ENCODE results near the gene RNGTT.
"Not testable (repeated sequence)": the region's sequence is repeated elsewhere in the genome, so short reads cannot be mapped to it uniquely, and the experiment has no call there.

Gene RNGTT

DNA sequence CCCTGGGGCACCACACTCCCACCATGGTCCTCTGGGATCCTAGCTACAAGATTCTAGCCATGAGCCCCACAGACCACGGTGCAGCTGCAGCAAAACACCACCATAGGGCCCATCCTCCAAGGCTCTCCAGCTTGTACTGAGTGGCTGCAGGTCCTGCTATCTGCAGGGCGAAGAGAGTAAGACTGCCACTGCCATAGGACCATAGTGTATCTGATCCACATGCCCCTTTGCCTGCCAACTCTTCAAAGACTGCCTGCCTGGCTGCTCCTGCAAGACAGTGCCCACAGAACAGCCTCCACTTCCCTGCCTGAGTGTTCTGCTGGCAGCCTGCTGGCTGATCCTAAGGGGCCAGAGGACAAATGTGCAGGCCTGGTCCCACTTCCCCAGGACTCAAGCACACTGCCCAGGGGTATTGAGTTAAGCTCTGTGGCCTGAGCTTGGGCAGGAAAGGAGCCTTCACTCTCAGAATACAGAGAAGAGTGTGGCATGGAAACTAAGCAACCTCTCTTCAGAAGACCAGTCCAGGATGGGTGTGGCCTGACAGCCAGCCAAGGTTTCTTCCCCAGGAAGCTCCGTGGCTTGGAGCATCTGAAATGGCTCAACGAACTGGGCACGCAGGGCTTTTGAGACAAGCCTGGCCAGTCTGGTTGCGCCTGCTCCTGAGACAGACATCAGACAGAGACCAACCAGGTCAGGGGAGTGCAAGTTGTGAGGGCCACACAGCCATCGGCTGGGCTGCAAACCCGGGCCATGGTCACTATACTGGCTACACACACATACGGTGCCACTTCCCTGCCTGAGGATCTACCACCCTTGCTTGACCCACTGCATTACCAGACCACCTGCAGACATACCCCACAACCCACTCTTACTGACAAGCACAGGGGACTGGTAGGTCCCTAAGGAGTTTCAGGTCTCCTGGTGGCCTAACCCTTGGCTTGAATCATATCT, 54.5 kb downstream of the RNGTT start:
- no peak for DNase-seq

DNA sequence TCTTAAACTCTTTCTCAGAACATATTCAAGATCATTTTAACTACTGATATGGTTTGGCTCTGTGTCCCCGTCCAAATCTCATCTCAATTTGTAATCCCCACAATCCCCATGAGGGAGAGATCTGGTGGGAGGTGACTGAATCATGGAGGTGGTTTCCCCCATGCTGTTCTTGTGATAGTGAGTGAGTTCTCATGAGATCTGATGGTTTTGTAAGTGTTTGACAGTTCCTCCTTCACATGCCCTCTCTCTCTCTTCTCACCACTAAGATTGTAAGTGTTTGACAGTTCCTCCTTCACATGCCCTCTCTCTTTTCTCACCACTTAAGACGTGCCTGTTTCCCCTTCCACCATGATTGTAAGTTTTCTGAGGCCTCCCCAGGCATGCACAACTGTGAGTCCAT, 56.3 kb downstream of the RNGTT start:
- not testable (repeated sequence) for DNase-seq

DNA sequence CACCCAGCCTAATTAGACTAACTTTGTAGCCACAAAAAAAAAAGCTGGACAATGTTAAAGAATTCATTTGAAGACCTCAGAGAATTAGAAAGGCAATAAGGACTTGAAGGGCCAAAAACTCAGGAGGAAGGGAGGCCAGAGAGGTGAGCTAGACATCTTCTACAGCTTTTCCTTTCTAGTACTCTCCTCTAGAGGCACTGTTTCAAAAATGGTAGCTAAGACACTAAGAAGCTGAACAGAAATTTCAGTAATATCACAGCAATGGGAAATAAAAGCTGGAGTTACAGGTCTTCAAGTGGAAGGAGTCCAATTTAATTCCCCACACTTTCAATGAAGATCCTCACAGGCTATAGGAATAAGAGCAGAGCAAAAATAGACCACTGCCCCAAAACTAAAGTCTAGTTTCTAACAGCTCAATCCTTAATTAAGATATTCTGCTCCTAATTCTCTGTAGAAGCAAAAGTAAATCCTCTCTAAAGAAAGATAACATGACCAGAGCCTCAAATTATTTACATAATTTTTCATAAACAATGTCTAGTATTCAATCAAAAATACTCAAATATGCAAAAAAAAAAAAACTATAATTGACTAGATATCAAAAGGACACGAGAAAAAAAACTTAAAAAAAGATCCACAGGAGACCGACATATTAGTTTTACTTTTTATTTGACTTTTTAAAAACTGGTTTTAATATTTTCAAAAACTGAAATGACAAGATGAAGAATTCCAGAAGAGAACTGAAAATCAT, 63.7 kb downstream of the RNGTT start:
- no peak for DNase-seq

DNA sequence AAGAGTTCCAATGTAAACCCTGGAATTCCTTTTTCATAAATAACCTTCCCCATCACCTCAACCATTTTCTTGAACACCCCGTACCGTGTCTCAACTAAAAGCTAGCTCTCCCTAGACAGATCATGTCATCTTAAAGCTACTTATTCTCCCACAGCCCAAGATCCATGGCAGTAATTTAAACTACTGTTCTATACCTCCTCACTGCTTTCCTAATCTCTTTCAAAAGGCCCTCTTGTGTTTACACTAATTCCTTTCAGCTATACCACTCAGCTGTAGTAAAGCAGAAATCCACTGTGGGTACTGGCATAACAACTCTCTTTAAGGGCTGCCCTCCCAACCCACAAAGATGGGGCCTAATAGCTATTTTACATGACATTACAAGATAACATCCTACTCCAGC, 67.5 kb downstream of the RNGTT start:
- no peak for DNase-seq

DNA sequence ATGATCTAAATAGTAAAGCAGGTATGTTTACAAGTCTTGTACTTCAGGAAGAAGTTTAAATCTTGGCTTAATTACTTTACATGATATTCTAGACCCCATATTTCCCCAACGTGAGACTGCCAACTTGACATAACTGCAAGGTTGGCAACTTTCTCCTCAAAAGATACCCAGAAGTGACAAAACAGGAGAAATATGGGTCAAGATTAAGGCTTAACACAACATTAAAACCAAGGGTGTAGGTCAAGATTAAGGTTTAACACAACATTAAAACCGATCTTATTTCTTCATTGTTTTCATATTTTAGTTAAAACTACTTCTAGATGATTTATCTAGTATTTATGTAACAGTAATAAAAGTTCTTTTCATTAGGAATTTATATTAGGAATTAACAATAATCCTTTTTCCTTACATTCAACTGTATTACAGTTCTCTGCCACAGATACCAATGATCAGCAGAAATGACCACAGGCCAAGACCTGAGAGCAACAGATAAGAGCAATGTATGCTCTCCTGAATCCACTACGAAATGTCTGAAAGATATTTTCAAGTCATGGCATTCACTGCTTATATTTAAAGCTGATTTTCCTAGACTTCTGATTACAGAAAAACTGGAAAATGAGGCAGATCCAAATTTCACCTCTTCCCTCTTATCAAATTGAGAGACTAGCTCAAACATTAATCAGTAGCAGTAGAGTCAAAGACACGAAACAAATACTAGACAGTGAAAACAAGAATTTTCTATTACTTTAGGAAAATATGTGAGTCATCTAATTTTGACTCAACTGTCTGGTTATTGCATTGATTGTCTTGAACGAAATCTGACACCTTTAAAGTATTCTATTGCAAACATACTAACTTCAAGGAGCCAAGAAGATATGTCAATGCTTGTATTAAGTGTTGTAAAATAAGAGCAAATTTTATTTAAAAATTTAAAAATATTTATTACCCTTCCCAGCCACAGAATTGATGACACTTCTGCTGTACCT, 72.3 kb downstream of the RNGTT start:
- no peak for DNase-seq

DNA sequence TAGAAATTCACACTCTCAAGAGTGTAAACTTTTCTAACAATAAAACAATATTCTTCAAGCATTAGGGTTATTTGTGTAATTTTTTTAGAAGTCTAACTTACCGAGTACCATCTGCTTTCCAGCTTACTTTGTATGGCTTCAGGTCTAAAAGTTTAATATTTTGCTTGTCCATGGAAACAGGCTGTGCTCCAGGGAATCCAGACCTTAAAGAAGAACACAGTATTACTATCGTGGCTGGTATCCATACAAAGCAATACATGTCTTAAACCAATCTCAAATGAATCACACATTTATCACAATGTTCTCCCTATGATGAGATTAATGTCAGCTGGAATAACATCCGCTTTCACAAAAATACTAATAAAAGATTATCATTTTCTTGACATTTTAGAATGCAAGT, 73.0 kb downstream of the RNGTT start:
- DNase-seq = no peak

DNA sequence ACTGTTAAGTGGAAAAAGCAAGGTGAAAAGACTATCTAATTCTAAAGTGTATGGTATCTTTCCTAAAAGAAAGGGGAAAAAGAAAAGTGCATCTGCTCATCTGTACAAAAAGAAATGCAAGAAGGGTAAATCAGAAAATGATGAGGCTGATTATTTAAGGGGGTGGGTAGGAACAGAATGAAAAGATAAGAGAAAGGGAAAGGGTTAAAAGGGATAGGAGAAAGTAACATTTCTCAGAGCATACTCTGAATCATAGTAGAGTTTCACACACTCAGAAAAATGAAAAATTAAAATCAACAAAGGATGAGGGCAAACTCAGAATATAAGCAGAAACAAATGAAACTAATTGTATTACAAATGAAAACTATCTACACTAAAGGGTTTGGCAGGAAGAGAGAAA, 79.1 kb downstream of the RNGTT start:
- no peak for DNase-seq

DNA sequence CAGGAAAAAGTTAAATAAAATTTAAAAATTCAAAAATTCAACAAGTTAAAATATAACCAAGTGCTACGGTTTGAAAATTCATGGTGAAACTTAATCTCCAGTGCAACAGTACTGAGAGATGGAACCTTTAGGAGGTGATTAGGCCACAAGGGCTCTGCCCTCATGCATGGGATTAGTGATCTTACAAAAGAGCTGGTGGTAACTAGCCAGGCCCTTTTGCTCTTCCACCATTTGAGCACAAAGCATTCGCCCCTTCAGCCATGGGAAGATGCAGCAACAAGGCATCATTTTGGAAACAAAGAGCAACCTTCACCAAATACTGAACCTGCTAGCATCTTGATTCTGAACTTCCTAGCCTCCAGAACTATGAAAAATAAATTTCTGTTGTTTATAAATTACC, 80.9 kb downstream of the RNGTT start:
- DNase-seq = no peak

DNA sequence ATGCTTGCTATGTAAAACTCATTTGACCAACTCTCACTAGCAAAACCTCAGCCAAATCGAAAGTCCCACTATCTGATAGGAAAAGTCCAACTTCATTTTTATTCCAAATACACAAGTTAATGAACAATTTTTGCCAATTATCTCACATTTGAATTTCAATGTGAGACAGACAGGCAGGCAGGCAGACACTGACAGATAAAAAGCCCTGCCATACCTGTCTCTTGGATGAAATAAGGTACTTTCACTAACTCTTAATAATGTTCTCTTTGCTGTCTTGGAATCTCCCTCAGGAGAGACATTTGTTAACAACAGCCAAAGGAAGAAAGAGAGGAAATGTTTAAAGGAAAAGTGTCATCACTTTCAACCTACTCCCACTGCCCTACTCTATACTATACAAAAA, 82.0 kb downstream of the RNGTT start:
- DNase-seq = no peak

DNA sequence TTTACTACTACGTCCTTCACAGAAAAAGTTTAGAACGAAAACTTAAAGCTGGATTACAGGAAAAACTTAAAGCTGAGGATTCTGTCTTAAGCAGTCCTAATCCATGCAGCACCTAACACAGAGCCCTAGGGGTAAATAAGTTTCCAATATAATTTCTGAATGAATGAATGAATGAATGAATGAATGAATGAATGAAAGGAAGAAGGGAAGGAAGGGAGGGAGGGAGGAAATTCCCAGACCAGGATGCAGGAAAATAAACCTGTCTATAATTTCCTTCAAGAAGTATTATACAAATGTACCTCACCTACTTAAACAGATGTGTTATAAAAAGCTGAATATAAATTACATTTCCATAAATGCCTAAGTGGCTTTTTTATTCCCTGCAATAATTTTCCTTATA, 83.4 kb downstream of the RNGTT start:
- DNase-seq = no peak

DNA sequence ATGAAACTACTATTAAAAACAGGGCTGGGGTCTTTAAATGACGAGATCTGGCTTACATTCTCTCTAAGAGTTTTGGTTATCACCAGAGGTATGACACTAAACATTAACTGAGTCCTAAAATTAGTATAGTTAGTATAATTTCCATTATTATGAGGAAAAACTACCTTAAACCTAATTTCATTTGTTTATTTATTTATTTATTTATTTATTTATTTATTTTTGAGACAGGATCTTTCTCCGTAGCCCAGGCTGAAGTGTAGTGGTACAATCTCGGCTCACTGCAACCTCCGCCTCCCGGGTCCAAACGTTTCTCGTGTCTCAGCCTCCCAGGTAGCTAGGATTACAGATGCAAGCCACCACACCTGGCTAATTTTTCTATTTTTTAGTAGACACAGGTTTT, 85.5 kb downstream of the RNGTT start:
- no peak for DNase-seq

DNA sequence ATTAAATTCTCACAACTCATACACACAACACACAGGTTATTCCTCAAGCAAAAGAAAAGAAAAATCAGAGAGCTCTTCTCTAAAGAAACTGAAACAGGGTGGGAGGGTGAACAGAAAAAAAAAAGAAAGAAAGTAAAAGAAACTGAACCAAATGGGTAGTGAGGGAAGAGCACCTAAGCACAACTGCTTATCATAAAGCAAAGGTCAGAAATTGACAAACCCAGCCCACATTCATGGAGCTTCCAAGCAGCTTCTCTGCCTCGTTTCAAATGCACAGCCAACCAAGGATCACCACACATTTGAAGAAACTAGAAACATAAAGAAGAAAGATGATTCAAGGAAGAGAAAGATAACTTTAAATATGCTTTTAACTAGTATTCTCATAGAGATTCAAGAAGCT, 90.5 kb downstream of the RNGTT start:
- no peak for DNase-seq

DNA sequence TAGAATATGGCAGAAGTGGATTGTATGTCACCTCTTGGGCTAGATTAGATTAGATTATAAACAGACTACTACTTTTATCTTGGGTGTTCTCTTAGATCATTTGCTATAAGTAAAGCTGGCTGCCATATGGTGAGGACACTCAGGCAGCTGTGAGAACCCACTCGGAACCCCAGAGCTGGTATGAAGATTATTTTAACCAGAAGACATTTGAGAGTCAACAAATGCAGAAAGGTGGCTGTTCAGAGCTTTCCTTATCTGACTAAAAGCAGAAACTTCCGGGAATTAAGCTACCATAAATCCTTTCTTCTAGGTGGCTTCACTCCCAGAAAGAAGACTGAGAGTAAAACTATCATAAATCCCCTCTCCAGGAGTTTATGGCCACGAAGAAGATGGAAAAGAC, 91.9 kb downstream of the RNGTT start:
- no peak for DNase-seq

DNA sequence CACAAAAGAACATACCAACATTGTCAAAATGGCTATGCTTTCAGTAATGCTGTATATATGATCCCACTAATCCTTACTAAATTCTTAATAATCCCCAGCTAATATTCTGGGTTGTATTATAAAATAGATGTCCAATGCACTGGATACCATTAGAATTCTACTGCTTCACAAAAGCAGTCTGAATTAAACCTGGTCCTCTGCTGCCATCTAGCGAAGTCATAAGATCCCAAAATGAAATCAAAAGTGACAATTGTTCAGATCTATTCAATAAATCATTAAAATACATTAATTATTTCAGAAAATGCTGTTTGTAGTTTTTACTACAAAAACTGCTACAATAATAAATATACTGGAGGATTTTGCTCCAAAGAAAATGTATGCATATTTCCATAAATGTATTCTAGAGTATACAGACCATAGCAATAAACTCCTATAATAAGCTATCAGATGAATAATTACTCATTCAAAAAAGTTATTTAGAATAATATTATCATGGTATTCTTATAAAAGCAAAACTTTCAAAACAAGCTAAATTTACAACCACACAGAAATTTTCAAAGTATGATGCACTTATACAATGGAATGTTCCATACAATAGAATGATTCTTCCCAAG, 92.6 kb downstream of the RNGTT start:
- no peak for DNase-seq

DNA sequence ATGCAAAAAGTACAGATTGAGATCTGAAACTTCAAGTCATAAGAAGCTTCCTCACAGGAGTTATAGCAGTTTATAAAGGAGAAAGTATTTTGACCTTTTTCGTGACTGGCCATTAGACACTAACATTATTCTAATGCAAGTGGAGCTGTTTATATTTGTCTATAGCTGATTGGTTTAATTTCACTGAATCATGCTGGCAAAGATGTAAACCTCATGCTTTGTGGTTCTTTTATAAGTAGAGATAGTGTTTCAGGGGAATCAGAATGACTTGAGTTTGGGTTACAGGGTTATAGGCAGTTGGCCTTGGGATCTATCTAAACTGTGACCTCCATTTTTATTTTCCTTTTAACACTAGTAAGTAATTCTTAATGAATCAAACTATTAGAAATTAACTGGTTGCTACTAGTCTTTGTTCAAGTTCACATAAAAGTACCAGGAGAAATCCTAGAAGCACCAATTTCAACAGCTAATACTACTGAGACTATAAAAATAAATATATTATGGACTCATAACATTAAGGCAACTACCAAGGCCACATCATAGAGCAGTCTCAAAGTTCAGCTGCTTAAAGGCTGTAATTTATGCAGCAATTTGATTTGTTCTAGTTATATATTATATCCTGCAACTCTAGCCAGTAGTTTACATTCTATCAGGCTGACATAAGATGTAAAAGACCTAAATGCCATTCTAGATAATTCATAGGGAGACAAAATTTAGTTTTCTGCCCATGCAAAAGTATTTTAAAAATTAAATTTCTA, 94.0 kb downstream of the RNGTT start:
- DNase-seq = no peak

DNA sequence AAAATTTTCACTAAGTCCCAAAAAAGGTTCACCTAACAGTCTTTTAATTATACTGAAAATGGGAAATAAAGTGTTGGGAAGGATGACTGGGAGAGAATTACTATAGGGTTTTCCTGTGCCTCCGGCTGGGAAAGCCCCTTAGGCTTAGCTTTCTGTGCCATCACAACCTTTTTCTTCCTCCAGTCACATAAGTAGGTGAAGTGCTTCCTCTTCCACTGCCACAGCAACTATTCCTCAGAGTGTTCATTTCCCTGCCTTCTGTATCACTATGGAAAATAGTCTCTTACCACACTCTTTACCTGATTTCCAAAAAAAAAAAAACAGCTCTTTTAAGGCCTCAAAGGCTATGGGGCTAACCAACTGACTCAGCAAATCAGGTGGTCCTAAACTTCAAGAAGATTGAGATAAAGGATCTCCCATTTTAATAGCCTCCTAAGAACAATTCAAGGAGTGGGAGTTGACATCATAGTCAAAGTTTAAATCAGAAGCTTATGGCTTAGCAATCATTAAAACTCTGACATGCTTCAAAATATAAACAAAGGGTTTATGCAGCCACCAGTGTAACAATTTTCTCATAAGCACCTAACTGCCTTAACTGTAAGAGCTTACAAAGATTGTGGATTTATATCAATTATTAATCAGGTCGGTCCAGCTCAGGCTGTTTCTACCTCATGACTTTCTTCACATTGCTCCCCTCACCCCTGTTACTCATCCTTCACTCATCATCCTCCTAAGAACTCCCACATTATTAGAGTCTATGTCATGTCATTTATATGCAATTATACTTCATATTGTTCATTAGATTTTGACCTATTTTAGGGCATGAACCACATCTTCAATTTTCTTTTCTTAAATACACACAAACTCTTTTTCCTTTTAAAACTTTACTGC, 95.3 kb downstream of the RNGTT start:
- DNase-seq = no peak

DNA sequence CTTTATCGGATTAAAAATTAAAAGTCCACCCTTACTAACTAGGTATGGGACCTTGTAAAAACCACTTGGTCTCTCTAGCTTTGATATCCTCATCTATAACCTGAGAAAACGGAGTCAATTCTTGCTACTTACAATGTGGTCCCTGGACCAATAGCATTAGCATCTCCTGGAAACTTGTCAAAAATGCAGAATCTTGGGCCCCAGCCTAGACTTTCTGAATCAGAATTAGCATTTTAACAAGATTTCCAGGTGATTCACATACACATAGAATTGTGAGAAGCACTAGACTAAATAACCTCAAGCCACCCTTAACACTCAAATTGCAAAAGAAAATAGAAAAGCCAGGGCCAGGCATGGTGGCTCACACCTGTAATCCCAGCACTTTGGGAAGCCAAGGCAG, 96.6 kb downstream of the RNGTT start:
- DNase-seq = no peak

DNA sequence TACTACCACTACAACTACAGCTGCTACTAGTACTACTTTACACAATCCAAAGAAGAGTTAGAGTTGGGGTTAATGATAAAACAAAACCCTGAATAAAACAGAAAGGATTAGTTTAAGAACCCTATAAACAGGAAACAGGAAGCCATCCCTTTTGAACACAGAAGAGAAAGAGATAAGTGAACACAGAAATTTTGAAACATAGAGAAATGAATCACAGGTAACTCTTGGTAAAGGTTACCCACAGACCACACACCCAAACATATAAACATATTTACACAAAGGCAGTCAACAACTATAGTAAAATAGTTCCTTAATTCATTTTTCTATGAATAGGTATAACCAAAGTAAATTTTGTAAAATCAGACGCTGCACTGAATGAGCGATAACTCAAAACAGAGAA, 98.1 kb downstream of the RNGTT start:
- DNase-seq = no peak

DNA sequence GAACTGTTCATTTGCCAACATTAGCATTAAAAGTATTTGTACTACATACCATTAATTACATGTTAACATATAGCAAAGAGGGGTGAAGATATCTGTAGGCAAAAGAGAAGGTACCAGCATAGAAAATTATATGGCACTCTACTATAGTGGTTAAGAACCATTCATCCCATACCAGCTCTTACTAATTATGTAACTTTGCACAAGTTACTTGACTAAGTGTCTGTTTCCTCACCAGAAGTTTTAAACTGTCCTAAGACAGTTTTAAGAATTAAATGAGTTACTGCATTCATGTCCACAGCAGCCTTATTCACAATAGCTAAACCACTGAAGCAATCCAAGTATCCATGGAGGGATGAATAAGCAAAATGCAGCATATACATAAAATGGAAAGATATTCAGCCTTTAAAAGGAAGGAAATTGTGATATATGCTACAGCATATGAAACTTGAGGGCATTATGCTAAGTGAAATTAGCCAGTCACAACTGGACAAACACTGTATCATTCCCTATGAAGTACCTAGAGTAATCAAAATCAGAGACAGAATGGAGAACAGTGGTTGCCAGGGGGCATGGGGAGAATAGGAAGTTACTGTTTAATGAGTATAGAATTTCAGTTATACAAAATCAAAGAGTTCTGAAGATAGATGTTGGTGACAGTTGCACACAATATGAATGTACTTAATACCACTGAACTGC, 98.9 kb downstream of the RNGTT start:
- DNase-seq = no peak

DNA sequence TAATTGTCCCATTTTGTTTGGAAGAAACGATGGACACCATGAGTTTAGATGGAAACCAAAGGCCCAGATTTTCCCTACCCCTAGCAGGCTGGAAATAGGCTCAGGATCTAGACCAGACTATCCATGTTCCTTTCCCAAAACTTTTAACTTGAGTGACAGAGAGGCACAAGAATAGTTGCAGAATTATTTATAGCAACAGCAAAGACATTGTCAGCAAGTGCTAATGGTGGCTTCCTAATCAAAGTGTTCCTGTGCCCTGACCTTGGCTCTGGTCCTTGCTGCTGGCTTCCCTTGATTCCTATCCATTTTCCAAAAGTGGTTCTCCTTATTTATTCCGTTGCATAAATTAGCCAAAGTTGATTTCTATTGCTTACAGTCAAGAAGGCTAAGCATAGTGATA, 103.1 kb downstream of the RNGTT start:
- no peak for DNase-seq

Measured in stimulated activated naive CD4-positive, alpha-beta T cell treated with Interleukin-2 at 50 U/mL for 16 hours (primary cell).